ENCODE data around the gene PPP1R37.
A peak's percentile ranks its signal among the peaks of the same experiment; 100 is the strongest.

DNA sequence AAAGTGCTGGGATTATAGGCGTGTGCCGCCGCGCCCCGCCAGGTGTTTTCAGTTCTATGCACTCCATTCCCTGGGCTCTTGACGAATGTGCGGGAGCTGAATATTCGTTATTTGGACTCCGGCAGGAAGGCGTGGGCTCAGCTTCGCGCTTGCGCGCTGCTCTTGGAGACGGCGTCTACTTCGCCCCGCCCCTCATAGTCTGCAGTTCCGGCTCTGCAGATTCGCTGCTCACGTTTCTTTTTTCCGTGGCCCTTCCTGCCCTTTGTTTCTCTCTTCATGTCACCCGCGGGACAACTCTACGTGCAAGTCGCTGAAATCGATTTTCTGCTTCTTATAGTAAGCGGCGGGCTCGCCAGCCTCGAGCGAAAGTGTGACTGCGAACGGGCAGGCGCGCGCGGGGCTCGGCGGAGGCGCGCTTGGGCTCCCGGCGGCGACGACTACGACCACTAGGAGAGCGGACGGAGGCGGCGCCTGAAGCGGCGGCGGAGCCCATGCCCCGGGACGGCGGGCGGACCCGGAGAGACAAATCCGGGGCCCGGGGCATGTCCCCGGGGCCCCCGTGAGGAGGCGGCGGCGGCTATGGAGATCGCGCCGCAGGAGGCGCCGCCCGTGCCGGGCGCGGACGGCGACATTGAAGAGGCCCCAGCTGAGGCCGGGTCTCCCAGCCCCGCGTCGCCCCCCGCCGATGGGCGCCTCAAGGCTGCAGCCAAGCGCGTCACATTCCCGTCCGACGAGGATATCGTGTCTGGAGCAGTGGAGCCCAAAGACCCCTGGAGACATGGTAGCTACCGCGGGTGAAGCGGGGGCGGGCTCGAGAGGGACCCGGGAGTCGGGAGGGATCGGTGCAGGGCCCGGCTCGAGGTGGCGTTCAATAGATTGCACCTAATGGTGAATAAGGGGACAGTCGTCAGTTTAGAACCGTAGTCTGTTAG, at the start of gene PPP1R37:
- TF ChIP-seq CTCF (IDR thresholded peaks at IDR 0.05) = peak in 4 of 6 experiments; percentile 10 to 45 (median 37)
- peak in 1 of 2 donors; percentile 32 for TF ChIP-seq POLR2A (IDR thresholded peaks at IDR 0.05)

Data from thyroid gland (tissue), 4 donors.